Activated CD4-positive, alpha-beta T cell treated with anti-CD3 and anti-CD28 coated beads, Interleukin-2, amount 50 U/mL, for 16 hours (primary cell): ENCODE data around the gene ST3GAL3.

Experiments used
- DNase-seq: peaks from one replicate; pipeline ENCODE4 v3.0.0-alpha.2; 2020

The ST3GAL3 gene

GRCh38 chr1:43882763-43883162 is 175.4 kb downstream of the ST3GAL3 start:
- no peak for DNase-seq

- no peak for DNase-seq
Observed at GRCh38 chr1:43883321-43883720, 176.0 kb downstream of the ST3GAL3 start.

DNA sequence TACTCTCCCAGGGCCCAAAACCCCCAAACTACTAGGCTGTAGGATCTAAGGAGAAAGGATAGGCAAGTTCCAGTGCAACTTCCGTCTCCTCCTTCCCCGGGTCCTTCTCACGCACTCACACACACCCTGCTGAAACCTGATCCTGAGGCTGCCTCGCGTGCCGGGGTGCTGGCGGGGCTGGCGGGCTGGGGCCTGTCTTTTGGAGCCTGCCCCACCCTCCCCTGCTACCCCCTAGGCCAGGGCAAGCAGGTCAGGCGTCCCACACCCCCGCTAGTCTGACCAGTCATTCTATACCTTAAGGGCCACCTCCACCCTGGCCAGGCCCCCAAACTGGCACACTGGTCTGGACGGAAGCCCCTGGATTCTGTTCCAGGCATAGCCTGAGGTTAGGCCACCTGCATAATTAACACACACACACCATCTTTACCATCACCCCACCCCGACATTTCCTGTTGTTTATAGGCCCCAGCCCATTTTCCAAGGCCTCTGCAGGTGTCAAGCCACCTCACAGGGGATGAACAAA is 178.0 kb downstream of the ST3GAL3 start:
- no peak for DNase-seq

GRCh38 chr1:43887748-43888147 is 180.4 kb downstream of the ST3GAL3 start:
- no peak for DNase-seq

GRCh38 chr1:43890815-43891214 is 183.5 kb downstream of the ST3GAL3 start:
- no peak for DNase-seq

GRCh38 chr1:43893006-43893405 is 185.7 kb downstream of the ST3GAL3 start:
- no peak for DNase-seq

DNA sequence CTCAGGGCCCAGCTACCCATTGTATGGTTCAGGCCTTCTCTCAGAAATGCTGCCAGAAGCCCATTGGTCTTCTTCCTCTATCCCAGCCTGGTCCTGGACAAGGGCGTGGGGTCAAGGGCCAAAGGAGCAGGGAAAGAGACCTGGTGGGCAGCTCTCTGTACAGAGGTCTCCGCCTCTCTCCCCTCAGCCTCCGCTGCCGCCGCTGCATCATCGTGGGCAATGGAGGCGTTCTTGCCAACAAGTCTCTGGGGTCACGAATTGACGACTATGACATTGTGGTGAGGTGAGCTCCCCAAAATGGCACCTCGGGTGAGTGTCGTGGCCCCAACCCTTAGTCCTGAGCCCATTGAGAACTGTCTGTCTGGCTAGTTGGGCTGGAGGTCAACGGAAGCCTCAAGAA is 191.6 kb downstream of the ST3GAL3 start:
- DNase-seq = no peak

GRCh38 chr1:43900386-43900785 is 193.1 kb downstream of the ST3GAL3 start:
- no peak for DNase-seq

- DNase-seq = no peak
Observed at GRCh38 chr1:43901196-43901961, 194.0 kb downstream of the ST3GAL3 start.

DNA sequence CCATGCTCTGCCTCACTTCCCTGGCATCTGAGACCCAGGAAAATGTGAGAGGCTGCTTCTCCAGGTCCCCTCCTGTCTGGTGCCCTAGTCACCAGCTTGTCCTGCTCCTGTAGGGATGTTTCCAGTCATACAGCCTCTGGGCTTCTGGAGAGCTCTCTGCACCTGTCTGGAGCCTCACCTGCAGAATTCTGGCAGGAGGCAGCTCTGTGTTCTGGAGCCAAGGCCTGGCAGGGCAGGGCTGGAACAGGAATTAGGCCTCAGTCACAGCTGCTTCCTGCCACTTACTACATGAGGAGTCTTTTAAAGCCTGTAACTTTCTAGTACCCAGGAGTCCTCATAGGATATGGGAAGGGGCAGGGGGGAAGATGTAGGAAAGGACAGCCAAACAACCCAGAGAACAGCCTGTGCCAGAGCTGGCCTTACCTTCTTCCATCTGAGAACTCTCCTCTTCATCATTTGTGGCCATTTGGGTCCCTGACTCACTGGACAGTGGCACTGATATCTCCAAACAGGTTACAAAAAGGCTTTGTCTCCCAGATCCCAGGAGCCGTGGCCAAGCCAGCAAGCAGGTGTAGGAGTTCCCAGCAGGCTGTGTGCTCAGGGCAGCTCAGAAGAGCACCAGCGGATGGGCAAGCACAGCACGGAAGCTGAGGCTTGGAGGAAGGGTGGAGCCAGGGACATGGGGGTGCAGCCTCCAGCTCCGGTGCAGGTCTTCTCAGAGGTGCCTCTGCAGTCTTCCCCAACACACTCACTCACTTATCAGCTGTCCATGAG is 194.9 kb downstream of the ST3GAL3 start:
- no peak for DNase-seq

- DNase-seq = no peak
Observed at GRCh38 chr1:43904660-43905551, 197.6 kb downstream of the ST3GAL3 start.

DNA sequence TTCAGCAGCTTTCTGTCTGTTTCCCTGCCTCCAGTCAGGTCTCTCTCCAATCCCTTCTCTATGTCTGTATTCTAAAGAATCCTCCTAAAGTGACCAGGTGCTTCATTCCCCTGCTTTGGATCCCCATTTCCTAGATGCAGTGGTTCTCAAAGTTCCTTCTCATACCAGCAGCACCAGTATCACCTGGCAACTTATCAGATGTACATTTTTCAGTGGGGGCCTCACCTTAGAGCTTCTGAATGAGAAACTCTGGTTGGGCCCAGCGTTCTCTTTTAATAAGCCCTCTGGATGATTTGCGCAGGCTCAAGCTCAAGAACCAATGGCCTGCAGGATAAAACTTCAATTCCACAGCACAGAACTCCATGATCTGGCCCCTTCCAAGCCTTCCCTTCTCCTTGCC is 200.9 kb downstream of the ST3GAL3 start:
- DNase-seq = no peak

GRCh38 chr1:43908858-43909257 is 201.5 kb downstream of the ST3GAL3 start:
- no peak for DNase-seq

DNA sequence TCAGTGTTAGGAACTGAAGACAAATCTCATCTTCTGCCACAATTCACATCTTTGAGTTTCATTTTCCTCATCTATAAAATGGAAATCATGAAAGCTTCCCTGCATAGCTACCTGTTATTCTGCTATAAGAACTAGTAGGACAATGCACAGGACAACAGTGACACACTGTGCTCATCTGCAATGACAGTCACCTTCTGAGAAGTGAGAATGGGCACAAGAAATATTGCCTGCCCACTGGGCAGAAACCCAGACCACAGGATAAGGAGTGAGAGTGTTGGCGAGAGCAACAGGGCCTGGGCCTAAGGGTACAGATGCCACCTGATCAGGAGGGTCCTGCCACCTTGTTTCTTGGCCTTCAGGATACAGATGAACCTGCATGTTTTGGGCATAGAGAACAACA is 203.0 kb downstream of the ST3GAL3 start:
- no peak for DNase-seq

DNA sequence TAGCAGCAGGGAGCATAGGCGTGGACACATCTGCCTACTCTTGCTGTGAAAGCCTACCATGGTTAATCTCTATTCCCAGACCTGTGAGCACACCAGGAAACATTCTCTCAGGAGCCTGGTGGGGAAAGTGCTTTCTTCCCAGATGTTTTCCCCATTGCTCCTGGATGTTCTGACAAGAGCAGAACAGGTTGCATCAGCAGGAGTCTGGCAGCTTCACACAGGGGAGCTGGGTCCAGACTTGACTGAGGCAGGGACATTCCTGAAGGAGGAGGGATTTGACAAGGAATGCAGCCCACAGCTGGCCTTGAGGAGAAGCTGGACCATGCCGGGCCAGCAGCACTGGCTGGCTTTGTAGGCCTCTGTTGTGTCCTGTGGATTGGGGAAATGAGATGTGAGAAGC is 205.3 kb downstream of the ST3GAL3 start:
- DNase-seq = no peak

- DNase-seq = no peak
Observed at GRCh38 chr1:43913051-43913501, 205.7 kb downstream of the ST3GAL3 start.

GRCh38 chr1:43913666-43914360 is 206.5 kb downstream of the ST3GAL3 start:
- DNase-seq = no peak

DNA sequence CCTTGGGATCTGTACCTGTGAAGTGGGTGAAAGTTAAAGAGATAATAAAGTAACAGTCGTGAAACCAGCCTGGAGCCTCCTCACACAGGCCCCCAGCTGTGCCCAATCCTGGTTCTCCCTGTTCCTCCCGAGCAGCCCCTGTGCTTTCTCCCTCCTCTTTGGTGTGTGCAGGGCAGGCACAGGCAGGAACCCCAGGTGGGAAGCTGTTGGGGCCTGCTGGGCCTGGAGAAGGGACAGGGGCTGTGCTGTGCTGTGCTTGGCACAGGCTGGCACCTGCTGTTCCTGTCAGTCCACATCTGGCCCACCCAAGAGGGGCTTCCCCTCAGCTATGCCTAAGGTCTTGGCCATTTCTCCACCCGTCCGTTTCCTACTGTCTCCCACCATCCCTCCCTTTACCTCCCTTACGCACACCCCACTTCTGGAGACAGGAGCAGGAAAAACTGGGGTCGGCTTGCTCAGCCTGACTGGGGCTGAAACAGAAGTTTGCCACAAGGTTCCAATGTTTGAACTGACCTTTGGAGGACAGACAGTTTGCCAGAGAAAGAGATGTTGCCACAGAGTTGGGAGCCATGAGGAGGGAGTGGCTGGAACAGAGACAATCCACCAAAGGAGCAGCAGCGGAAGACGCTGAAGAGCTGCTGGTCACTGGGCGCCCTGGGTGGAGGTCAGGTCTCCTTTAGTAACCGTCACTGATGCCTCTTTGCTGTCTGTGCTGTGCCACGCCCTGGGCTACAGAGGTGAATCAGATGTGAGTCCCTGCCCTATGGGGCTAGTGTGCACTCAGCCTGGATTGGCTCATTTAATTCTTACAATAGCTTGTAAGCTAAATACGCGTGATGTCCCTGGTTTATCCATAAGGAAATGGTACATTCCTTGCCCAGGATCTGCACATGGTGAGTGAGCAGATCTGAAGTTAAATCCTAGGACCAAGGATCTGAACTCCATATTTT is 207.5 kb downstream of the ST3GAL3 start:
- DNase-seq = no peak

DNA sequence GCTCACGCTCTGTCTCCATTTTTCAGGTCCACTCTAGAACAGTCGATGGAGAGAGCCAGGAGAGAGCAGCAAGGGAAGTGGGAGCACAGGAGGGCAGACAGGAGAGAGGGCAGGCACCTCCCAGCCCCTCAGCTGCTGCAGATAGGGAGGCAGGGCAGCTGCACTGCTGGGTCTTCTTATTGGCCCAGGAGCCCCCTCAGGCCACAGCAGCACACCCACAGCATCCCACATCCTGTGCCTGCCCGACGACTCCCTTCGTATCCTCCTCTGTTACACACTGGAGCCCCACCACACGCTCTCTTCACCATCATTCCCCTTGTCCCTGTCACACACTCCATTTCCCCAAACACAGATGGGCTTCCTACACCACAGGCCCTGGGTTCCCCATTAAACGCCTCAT is 212.6 kb downstream of the ST3GAL3 start:
- no peak for DNase-seq

DNA sequence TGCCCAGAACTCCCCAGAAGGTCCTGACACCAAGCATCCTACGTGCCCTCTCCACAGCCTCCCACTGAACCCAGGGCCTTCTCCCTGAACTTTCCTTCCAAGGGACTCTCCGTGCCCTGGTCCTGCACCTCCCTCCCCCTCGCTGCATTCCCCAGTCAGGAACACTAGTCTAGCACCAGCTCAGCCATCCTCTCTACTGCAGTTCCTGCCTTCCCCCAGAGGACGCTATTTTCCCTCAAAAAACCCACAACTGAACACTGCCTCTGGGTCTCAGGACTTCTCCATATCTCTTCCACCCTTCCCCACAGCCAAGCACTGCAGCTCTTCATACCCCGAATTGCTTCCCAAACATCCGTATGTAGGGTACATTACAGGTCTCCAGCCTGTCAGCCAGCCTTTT is 213.7 kb downstream of the ST3GAL3 start:
- DNase-seq = no peak

- no peak for DNase-seq
Observed at GRCh38 chr1:43924516-43924915, 217.2 kb downstream of the ST3GAL3 start.
